Adrenal gland (tissue), 12 donors: ENCODE measurements around the gene ITGB3BP. TPM values are rescaled to one million over a fixed set of nuclear protein-coding genes. Genes with fewer than 3 reads are reported as not detected.
A peak's percentile ranks its signal among the peaks of the same experiment; 100 is the strongest.

Experiments
- DNase-seq, 7 donors: peaks; one replicate each; pipeline ENCODE4 v3.0.0-alpha.2; 2019 to 2020
- H3K27ac ChIP-seq, 5 donors: fragments of 200-600 bp; sonication (generic) in 4 of 5; 1 replicate in 3 of 5; 2 replicates in 2 of 5; pipeline versions ENCODE4 v1.5.1 to v1.8.0; 2016 to 2020; ENCODE audit warnings: mild to moderate bottlenecking in 1 of 5
- H3K27me3 ChIP-seq: fragments of 200-600 bp; 2 replicates; pipeline ENCODE4 v1.8.0; 2021
- H3K36me3 ChIP-seq, 2 donors: fragments of 200-600 bp; replicated peaks in 1 of 2; 1 replicate in 1 of 2; 2 replicates in 1 of 2; pipeline versions ENCODE4 v1.5.1 to v1.8.0; 2018 to 2022
- H3K4me1 ChIP-seq, 2 donors: fragments of 200-600 bp; replicated peaks in 1 of 2; 1 replicate in 1 of 2; 2 replicates in 1 of 2; pipeline versions ENCODE4 v1.5.1 to v1.8.0; 2018 to 2021
- H3K4me3 ChIP-seq, 4 donors: fragments of 200-600 bp; sonication (generic) in 3 of 4; one replicate each; pipeline ENCODE4 v1.5.1; 2016 to 2018
- H3K9me3 ChIP-seq, 3 donors: fragments of 200-600 bp; sonication (generic) in 1 of 3; replicated peaks in 1 of 3; 1 replicate in 2 of 3; 2 replicates in 1 of 3; pipeline versions ENCODE4 v1.5.1 to v1.8.0; 2016 to 2021
- CTCF ChIP-seq, 6 experiments: fragments of 450-650 bp in 4 of 6; fragments of 200-600 bp in 2 of 6; sonication (generic) in 1 of 6; IDR thresholded peaks; 1 replicate in 5 of 6; 2 replicates in 1 of 6; pipeline versions ENCODE4 v1.5.1 to v1.8.0; 2016 to 2021; ENCODE audit warnings: antibody characterized with exemption in 6 of 6, mild to moderate bottlenecking in 2 of 6, moderate library complexity in 1 of 6
- POLR2A ChIP-seq, 2 donors: fragments of 450-650 bp; IDR thresholded peaks; one replicate each; pipeline ENCODE4 v1.6.1; 2017; ENCODE audit warnings: antibody characterized with exemption in 2 of 2, mild to moderate bottlenecking in 2 of 2, moderate library complexity in 1 of 2
- WGBS, 4 donors: extraction: QIAGEN DNeasy Blood & Tissue Kit in 2 of 4; methylation state at CpG; one replicate each; pipeline versions ENCODE4 v1.1.5 to v1.1.7; 2013 to 2017; 5-methylcytosine and 5-hydroxymethylcytosine counted together
- intact Hi-C, 2 donors: fragments of 100-400 bp; cut with DNase I; formaldehyde crosslinking; loops; one replicate each; pipeline versions ENCODE4 v1.14.1 to v1.15.0; 2022 to 2023
- polyA plus RNA-seq, 3 donors: library from polyadenylated mRNA; stranded (reverse); fragments of 200-250 nt in 2 of 3; fragments of 350-450 nt in 1 of 3; fragmentation: Illumina TruSeq in 1 of 3; extraction: RNeasy Lipid Tissue Mini Kit (QIAGEN cat#74804) in 1 of 3; gene quantifications; one replicate each; pipeline ENCODE4 v1.2.3, GENCODE V29; 2013 to 2014
- total RNA-seq, 9 donors: library from RNA; depleted of rRNA in 4 of 9; stranded (reverse); fragments of >200 nt in 4 of 9; fragments of 120-200 nt in 1 of 9; fragmentation: NEBNext Ultra II Directional in 1 of 9; extraction: Animal tissue kit (Norgen Biotek cat#: 25700) in 1 of 9; gene quantifications; one replicate each; pipeline versions ENCODE4 v1.1.0 to v1.2.4, GENCODE V29; 2013 to 2023
- donor health status: healthy with polysubstance abuse.
- donor health status: Bipolar disorder and iron deficiency.
- donor health status: DM: yes; HTN: yes; CAD: no.
- donor health status: DM: no; HTN: no; CAD: no.
- donor health status: DM: no; HTN: no; CAD: no.
- donor health status: DM: yes; HTN: yes; CAD: no.

Gene ITGB3BP
- total and polyA plus RNA-seq, 12 donors = 2.4 to 50.2 (median 27.7) TPM

DNA sequence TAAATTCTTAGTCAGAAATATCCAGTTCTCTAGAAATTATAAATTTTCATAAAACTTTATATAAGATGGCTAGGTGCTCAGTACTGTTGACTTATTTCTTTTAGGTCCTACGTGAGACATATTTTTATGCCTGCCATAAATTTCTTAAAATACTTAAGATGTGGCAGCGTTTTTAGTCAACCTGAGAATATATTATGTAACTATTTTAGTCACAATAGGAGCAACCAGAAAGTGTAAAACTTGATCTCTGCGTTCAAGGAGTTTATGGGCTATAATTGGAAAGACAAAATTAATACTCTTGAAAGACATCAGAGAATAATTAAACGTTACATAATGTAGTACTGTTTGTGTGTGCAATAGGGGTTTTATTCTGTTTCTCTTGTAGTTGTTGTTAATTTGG is 46.0 kb upstream of the ITGB3BP start:
- Histone ChIP-seq H3K4me3 (no peak overlapping the region), H3K27ac (no peak overlapping the region), H3K9me3 (peaks cover 0 to 7% (median 0%) of the 10 kb centered on the region in 3 donors), H3K36me3 (no peaks in the 10 kb centered on the region), H3K4me1 (no peaks in the 10 kb centered on the region), H3K27me3 (no peaks in the 10 kb centered on the region)
- WGBS, 4 donors = 91 to 92% (median 91%) methylated on average over 4 of the region's 4 CpGs
- TF ChIP-seq CTCF (IDR thresholded peaks at IDR 0.05) = no peak
- no peak for TF ChIP-seq POLR2A (IDR thresholded peaks at IDR 0.05)
- intact Hi-C loops = no loop called here
- DNase-seq = no peak

DNA sequence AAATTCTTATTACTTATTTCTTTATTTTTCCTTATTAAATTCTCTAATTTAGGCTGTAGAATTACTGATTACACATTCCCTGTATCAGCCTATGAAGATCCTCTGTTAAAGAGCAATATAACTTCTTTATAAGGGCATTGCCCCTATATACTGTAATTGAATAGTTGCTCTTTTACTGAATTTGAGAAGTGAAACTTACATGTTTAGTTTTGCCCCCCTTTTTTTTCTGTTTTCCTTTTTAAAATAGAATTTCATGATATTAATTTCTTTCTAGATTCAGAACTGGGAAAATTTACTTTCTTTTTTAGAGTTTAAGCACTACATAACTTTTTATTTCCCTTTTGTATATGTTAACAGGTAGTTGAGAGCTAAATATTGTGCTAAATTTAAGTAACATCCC is 40.7 kb upstream of the ITGB3BP start:
- no peak for DNase-seq
- H3K36me3 ChIP-seq = no peaks in the 10 kb centered on the region
- no peak overlapping the region for H3K27ac ChIP-seq
- H3K9me3 ChIP-seq = no peaks in the 10 kb centered on the region
- H3K4me1 ChIP-seq = no peaks in the 10 kb centered on the region
- H3K4me3 ChIP-seq = no peak overlapping the region
- TF ChIP-seq CTCF (IDR thresholded peaks at IDR 0.05) = no peak
- no peak for TF ChIP-seq POLR2A (IDR thresholded peaks at IDR 0.05)
- H3K27me3 ChIP-seq = no peaks in the 10 kb centered on the region
- intact Hi-C loops = no loop called here

GRCh38 chr1:63559357-63559756 is 36.3 kb upstream of the ITGB3BP start:
- Histone ChIP-seq H3K27me3 (no peaks in the 10 kb centered on the region), H3K9me3 (no peaks in the 10 kb centered on the region), H3K4me3 (no peak overlapping the region), H3K4me1 (no peaks in the 10 kb centered on the region), H3K36me3 (no peaks in the 10 kb centered on the region), H3K27ac (no peak overlapping the region)
- no peak for TF ChIP-seq POLR2A (IDR thresholded peaks at IDR 0.05)
- TF ChIP-seq CTCF (IDR thresholded peaks at IDR 0.05) = no peak
- no peak for DNase-seq
- 96 to 100% (median 97%) methylated on average over 2 of the region's 2 CpGs for WGBS, 4 donors
- intact Hi-C loops = no loop called here

- no peak overlapping the region for H3K27ac ChIP-seq
- no peaks in the 10 kb centered on the region for H3K9me3 ChIP-seq
- WGBS, 4 donors = 73 to 78% (median 75%) methylated on average over 6 of the region's 6 CpGs
- intact Hi-C loops = no loop called here
- TF ChIP-seq POLR2A (IDR thresholded peaks at IDR 0.05) (no peak), CTCF (IDR thresholded peaks at IDR 0.05) (peak in 4 of 6 experiments; percentile 36 to 54 (median 44))
- no peaks in the 10 kb centered on the region for H3K36me3 ChIP-seq
- H3K4me3 ChIP-seq = no peak overlapping the region
- DNase-seq = peak in 4 of 7 donors; percentile 19 to 53 (median 43)
- H3K27me3 ChIP-seq = no peaks in the 10 kb centered on the region
- H3K4me1 ChIP-seq = peaks cover 5 to 7% of the 10 kb centered on the region in 2 donors
Measured at GRCh38 chr1:63557365-63557987, 34.5 kb upstream of the ITGB3BP start.
